H7 (cell line): ENCODE measurements around the gene GARNL3. TPM values are rescaled to one million over a fixed set of nuclear protein-coding genes. Genes with fewer than 3 reads are reported as not detected.
A peak's percentile ranks its signal among the peaks of the same experiment; 100 is the strongest.

Source experiments
- DNase-seq: peaks from one replicate; pipeline ENCODE4 v3.0.0; 2012
- H3K27me3 ChIP-seq: 2 replicates; pipeline ENCODE4 v1.6.0; 2011; ENCODE audit warnings: mild to moderate bottlenecking, low read length; ENCODE audit not compliant: control insufficient read depth, insufficient read depth
- H3K36me3 ChIP-seq: replicated peaks from 2 replicates; pipeline ENCODE4 v1.5.1; 2011; ENCODE audit warnings: low read length; ENCODE audit not compliant: control insufficient read depth, insufficient read depth
- H3K4me3 ChIP-seq: 2 replicates; pipeline ENCODE4 v1.5.1; 2011; ENCODE audit warnings: low read depth, mild to moderate bottlenecking, control low read depth, low read length, moderate library complexity; ENCODE audit not compliant: insufficient read depth
- total RNA-seq: library from RNA; depleted of rRNA; stranded (reverse); fragments of >200 nt; shearing (Covaris generic); gene quantifications from 2 replicates; pipeline ENCODE4 v1.2.3, GENCODE V29; 2014

GARNL3 gene
- total RNA-seq, 1 experiment from 2014 or later = 2.9 TPM

DNA sequence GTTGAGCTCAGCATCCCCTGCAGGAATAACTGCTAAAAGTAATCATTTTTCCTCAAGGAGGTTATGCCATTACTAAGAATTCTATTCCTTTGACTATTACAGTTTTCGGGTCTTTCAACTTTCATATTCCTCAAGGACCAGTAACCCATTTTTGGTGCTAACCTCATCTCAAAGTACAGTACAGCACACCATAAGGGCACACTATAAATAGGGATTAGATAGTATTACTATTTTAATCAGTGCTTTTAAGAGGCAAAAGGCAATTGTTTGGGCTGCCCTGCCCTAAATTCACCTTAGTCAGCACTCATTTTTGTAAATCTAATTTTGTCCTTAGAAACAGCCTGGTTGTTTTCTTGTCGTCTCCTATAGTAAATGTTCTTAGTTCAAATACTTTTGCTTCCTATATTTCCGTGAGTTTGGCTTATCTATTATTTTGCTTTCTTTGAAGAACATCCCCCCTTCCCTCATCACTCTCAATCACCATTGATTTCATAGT is 13.6 kb upstream of the GARNL3 start:
- Histone ChIP-seq H3K4me3 (no peak overlapping the region), H3K27me3 (no peaks in the 10 kb centered on the region), H3K36me3 (no peaks in the 10 kb centered on the region)
- no peak for DNase-seq

DNA sequence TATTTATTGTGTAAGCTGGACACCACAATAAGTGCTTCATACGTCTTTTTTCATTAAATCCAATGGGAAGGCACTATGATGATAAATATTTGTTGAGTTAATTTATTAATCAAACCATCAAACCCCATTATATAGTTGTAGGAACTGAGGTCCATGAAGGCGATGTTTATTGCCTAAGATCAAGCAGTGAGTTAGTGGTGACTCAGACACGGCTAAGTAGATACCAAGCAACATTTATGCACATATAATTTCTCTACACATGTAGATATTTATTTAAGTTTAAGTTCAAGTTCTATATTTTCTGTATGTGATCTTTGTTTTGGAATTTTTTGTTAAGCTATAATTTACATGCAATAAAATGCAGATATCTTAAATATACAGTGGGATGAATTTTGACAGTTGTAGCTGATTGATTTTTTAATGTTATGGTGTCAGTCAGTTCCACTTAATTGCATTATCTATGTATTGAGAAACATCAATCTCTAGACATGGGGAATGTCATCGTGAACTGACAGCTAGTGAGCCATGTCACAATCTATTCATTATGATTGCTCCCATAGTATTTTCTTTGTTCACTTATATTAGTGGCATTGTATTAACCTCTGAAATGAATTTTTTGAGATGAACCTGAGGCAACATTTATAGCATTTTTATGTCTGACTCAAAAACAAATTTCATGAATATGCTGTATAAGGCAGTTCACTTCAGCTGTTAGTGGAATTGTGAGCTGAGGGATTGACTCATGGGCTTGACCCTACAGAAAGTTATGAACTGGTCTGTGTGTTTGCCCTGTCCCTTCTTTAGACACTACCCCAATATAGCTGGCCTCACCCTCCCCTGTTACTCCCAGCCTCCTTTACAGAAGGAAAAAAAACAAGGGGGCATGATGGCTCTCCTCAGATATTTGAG is 11.9 kb upstream of the GARNL3 start:
- Histone ChIP-seq H3K27me3 (no peaks in the 10 kb centered on the region), H3K36me3 (no peaks in the 10 kb centered on the region), H3K4me3 (no peak overlapping the region)
- no peak for DNase-seq

DNA sequence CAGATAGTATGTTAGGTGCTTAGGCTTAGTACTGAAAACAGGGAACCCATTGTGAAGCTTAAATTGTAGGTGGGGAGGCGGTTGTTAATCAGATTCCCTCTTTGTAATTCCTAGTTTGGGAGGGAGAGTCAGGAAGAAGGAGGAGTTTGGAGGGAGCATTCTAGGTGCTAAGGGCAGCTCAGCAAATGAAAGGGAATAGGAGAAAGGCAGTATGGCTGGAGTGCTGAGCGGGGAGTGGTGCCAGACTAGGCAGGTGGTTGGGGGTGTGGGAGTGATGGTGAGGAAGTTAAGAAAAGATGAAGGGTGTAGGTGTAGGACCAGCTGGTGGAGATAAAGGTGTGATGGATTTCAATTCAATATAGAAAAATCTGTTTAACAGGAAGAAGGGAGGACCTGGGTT is 11.1 kb upstream of the GARNL3 start:
- no peaks in the 10 kb centered on the region for H3K27me3 ChIP-seq
- no peaks in the 10 kb centered on the region for H3K36me3 ChIP-seq
- peak; percentile 38 for DNase-seq
- no peak overlapping the region for H3K4me3 ChIP-seq

DNA sequence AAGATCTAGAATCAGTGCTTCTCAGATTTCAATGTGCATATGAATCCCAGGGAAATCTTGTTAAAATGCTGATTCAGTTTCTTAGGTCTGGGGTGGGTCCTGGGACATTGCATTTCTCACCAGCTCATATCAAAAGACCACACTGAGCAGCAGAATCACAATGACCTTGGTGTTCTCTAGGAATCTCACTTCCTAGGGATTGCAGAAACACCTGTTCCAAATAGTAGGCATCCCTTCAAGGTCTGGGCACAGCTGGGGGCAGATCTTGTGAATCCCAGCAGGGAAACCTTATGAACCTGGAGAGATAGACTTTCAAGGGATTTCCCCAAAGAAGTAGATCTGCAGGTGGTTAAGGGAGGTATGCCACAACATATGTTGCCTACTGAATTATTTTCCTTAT is 8.9 kb upstream of the GARNL3 start:
- Histone ChIP-seq H3K27me3 (no peaks in the 10 kb centered on the region), H3K4me3 (no peak overlapping the region), H3K36me3 (no peaks in the 10 kb centered on the region)
- DNase-seq = no peak

DNA sequence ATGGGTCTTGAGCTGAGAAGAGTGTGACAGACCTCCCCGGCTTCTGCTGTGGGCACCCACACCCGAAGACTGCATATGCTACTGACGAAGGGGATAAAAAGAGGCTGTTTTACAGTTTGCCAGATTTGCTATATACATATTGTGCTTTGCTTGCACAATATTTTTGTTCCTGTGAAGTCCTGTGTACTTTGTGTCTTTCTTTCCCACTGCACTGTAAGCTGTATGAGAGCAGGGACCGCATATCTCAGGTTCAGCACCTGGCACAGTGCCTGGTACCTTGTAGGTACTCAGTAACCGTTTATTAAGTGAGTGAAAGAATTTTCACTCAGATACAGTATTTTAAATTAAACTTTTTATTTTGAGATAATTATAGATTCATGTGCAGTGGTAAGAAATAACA is 8.2 kb upstream of the GARNL3 start:
- Histone ChIP-seq H3K27me3 (no peaks in the 10 kb centered on the region), H3K36me3 (no peaks in the 10 kb centered on the region), H3K4me3 (no peak overlapping the region)
- no peak for DNase-seq

DNA sequence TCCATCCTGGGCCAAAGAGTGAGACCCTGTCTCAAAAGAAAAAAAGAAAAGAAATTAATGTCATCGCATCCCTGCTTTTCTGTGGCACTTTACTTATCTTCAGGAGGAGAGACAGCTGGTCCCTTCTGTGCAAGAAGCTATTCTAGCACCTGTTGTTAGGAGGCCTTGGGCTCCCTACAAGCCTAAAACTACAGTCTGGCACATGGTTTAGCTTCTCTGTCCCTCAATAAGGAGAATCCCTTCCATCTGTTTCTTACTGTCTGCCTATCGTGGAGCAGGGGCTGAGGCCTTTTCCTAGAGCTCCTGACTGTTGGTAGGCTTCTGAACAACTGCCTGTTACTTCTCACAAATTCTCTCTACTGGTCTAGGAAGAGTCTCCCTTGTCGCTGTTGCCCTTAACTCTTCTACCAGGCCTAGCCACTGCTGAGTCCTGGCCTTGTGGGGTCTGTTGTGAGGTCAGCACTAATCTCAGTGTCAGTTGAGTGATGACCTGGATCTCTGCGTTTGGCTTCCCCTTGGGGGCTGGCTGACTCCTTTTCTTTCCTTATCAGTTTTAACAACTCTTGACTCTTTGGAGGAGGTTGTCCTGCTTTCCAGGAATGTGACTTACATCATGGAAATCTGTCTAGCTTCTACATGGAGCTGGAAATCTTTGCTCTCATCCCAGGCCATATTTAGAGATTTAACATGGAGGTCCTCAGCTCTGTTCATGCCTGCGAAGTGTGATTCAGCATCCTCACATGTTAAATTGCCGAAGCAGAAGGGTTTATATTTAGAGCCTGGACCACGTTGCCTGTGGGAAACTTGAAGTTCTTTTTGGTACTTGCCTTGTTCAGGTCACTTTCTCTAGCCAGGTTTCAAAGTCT is 5.7 kb upstream of the GARNL3 start:
- Histone ChIP-seq H3K4me3 (no peak overlapping the region), H3K27me3 (no peaks in the 10 kb centered on the region), H3K36me3 (no peaks in the 10 kb centered on the region)
- no peak for DNase-seq

DNA sequence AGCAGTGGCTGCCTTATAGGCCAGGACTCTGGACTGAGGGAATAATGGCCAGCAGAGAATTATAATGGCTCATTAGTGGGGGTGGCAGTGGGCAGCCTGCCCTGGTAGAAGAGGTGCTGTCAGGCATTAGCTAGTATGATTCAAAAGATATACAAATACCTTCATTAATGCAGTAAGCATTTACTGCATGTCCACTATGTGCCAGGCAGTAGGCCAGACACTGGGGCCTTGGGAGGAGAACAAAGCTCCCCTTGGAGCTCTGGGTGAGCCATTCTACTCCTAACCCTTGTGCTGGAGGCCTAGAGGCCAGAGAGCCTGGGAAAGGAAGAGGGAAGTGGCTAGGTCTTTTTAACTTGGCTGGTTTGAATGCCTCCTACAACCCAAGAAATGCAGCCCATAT is 2.0 kb upstream of the GARNL3 start:
- DNase-seq = no peak
- H3K27me3 ChIP-seq = no peaks in the 10 kb centered on the region
- H3K36me3 ChIP-seq = no peaks in the 10 kb centered on the region
- no peak overlapping the region for H3K4me3 ChIP-seq

DNA sequence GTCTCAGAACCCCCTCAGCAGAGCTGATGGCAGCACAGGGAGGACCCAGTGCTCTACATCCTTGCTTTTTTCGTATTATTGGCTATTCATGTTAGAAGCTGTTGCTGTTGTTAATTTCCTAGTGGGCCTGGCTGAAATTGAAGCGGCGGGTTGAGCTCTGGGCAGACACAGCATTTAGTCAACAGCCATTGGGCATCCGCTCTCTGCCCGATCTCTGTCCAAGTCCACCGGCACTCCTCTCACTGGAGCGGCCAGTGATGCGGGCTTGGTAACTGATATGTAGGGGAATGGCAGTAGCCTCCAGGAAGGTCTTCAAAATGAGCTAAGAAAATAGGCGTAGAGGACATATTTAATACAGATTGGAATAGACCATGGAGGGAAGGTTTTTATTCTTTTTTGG is 1.3 kb upstream of the GARNL3 start:
- Histone ChIP-seq H3K4me3 (no peak overlapping the region), H3K36me3 (no peaks in the 10 kb centered on the region), H3K27me3 (no peaks in the 10 kb centered on the region)
- no peak for DNase-seq

DNA sequence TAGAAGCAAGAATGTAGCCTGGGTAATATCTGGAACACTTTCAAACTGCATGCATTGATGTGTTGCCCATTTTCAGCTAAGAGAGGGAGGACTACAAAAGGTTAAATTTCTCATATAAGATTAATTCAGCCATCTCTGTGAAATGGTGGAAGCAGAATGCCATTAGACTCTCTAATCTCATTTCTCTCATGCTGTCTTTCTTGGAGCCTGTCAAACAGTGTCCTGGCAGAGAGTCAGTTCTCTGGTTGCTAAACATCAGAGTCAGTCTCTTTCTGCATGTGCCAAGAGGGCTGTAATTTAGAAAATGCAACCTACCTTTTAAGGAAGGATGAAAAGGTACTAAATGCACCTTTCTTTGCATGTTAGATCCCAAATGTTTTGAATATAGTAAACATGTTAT is 910 bp upstream of the GARNL3 start:
- Histone ChIP-seq H3K36me3 (no peaks in the 10 kb centered on the region), H3K4me3 (no peak overlapping the region), H3K27me3 (no peaks in the 10 kb centered on the region)
- no peak for DNase-seq

DNA sequence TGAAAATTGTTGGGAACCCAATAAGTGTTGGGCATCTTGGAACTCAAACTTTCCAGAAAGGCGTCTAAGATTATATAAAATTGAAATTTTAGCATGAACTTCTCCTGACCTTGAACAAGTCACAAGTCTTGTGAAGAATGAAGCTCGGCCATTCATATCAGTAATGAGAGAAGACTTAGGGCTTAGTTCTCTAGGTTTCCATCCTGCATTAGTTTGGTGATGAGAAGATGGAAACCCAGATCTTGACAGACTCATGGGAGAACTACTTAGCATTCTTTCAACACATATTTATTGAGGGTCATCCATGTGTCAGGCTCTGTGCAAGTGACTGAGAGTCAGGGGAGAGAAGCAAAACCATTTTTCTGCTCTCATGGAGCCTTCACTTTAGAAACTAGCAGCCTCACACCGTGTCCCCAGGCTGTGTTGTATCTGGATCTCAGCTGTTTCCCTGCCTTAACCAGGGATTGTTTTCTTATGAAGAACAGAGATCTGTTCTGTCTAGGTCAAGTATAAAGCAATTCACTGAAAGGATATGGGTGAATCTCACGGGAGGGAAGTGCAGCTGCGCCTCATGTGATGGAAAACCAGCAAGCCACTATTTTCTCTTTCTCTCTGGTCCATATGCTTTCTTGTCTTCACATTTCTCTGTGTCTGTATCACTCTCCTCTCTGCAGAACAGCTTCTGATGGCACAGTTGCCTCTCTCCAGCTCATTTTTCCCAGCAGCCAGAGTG is 3.4 kb downstream of the GARNL3 start:
- DNase-seq = no peak
- Histone ChIP-seq H3K27me3 (no peaks in the 10 kb centered on the region), H3K36me3 (no peaks in the 10 kb centered on the region), H3K4me3 (no peak overlapping the region)

DNA sequence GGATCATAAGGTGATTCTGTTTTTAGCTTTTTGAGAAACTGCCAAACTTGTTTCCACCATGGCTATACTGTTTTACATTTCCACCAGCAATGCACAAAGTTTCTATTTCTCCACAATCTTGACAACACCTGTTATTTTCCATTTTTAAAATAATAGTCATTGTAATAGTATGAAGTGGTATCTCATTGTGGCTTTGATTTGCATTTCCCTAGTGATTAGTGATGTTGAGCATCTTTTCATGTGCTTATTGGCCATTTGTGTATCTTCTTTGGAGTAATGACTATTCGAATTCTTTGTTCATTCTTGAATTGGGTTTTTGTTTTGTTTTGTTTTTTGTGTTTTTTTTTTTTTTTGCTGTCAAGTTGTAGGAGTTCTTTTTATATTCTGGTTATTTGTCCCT is 4.9 kb downstream of the GARNL3 start:
- Histone ChIP-seq H3K27me3 (no peaks in the 10 kb centered on the region), H3K36me3 (no peaks in the 10 kb centered on the region), H3K4me3 (no peak overlapping the region)
- DNase-seq = no peak

DNA sequence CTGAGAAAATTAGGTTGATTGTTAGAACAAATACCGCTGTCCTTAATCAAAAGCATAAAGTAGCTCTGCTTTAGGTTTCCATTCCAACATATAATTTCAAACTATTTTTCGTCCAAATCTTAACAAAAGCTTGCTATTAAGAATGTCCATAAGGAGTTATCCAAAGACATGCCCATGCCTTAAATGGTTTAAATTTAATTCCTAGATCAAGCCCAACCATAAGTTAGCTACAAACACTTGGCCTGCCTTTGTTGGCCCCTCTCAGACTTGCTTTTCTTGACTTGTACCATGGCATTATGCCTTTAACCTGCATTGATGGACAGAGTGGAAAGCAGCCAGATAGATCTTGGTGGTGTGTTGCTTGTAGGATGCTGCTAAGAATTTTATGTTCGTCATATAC is 8.8 kb downstream of the GARNL3 start:
- Histone ChIP-seq H3K27me3 (no peaks in the 10 kb centered on the region), H3K4me3 (no peak overlapping the region), H3K36me3 (no peaks in the 10 kb centered on the region)
- DNase-seq = no peak

DNA sequence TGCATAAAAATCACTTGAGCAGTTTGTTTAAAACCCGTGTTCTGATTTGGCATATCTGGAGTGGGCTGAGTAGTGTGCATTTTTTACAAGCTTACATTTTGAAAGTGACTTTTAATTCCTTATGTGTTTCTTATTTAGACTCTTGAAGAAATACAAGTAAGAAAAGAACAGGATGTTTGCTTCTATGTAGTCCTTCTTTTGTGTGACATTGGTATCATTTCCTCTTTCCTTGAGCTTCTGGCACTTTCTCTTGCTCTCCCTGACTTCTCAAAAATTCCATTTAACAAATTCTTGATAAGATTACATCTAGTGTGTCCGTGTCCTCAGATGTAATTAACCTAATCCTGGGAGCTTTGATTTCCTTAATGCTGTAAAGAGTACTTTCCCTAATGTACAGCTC is 12.5 kb downstream of the GARNL3 start:
- H3K4me3 ChIP-seq = no peak overlapping the region
- no peak for DNase-seq
- H3K27me3 ChIP-seq = no peaks in the 10 kb centered on the region
- no peaks in the 10 kb centered on the region for H3K36me3 ChIP-seq

DNA sequence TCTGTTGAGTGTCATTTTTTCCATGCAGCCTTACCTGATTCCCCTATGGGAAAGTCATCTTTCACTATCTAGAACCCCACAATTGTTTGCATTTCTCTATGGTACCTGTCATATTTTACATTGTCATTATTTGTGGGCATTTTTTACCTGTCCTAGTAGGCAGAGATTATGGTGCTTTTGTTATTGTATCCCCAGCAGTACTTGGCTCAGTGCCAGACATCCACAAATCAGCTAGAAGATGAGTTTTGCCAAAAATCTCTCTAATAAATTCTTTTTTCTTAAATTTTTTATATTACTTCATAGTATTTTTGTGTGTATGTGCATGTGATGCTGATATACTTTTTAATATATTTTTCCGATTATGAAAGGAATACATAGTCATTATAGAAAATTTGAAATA is 13.2 kb downstream of the GARNL3 start:
- Histone ChIP-seq H3K27me3 (no peaks in the 10 kb centered on the region), H3K36me3 (no peaks in the 10 kb centered on the region), H3K4me3 (no peak overlapping the region)
- no peak for DNase-seq
